ENCODE results near the gene RRAGD.

RRAGD gene

DNA sequence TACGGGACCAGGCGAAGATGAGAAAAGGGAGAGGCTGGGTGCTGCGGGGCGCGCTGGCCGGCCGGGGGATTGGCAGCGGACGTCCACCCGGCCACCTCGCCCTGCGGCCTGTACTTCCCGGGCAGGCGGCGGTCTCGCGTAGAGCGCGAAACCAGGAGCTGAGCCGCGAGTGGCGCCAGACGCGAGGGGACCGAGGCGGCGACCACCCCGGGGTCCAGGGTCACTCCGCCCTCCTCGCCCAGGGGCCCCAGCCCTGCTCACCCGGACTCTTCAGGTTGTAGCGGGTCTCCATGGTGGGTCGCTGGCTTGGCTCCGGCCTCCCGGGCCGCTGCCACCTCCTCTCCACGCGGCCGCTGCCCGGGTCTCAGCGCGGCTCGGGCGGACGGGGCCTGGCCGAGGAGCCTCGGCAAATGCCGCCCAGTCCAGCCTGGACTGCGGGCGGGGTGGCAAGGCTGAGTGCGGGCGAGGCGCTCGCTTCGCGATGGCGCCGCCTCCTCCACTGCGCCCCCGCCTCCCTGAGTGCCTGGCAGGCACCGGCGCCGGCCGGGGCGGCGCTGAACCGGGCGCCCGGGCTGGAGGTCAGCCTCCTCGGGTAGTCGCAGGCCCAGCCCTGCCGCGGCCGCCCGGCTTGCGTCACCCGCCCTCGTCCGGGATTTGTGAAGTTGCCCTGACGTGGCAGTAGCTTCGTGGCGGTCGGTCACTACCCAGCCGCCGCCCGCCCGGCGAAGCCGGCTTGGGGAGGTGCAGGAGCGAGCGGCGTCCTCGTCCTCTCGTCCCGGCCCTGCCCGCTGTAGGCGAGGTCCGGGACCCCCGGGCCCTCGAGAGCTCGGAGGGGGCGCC lies 59.6 kb downstream of the RRAGD start, which contains the start of gene UBE2J1 (continued):
- TF ChIP-seq ZNF23 (tag by site-specific recombination; IDR thresholded peaks at IDR 0.05; ENCODE audit: borderline replicate concordance) (no peak), ZNF324 (tag by site-specific recombination; IDR thresholded peaks at IDR 0.05) (peak; percentile 90), SALL2 (tag by site-specific recombination; IDR thresholded peaks at IDR 0.05; ENCODE audit: borderline replicate concordance) (no peak)

- ChIA-PET CTCF (interaction anchor here (0.8 to 1.5 kb wide), 8 partner anchors 14 to 370 kb away, joined by 3 to 11 read pairs (median 4); no protein-coding TSS in a partner anchor), POLR2A (interaction anchor here (0.7 to 2.5 kb wide), 12 partner anchors 10 to 388 kb away, joined by 3 to 18 read pairs (median 6); partner anchors contain the start of genes PM20D2, PNRC1, RNGTT and SRSF12)
- H3K9me3 ChIP-seq (ENCODE audit: control insufficient read depth, insufficient read depth, low read depth, low read length) = no peaks in the 10 kb centered on the region
- no peaks in the 10 kb centered on the region for H3K36me3 ChIP-seq (ENCODE audit: control insufficient read depth in 2 of 2, insufficient read depth in 1 of 2, low read length in 2 of 2)
- peaks cover 16% of the 10 kb centered on the region for H3K4me1 ChIP-seq (ENCODE audit: control insufficient read depth, insufficient read depth, low read length)
- peak overlapping the region; percentile 91 for H3K4me3 ChIP-seq (ENCODE audit: low read depth, low read length)
- peak overlapping the region; percentile 99 for H3K27ac ChIP-seq (ENCODE audit: extremely low read depth, low read depth, low read length)
- TF ChIP-seq SCRT1 (tag by site-specific recombination; IDR thresholded peaks at IDR 0.05; ENCODE audit: borderline replicate concordance) (no peak), ZNF335 (tag by site-specific recombination; conservative IDR thresholded peaks at IDR 0.05) (peak; percentile 73), ZNF16 (tag by site-specific recombination; IDR thresholded peaks at IDR 0.05; ENCODE audit: low read depth) (no peak), ZNF223 (tag by site-specific recombination; IDR thresholded peaks at IDR 0.05) (no peak), HOXC10 (CRISPR knock-in tag; IDR thresholded peaks at IDR 0.05) (no peak), ZBTB44 (tag by site-specific recombination; IDR thresholded peaks at IDR 0.05) (peak; percentile 94), PRDM1 (tag by site-specific recombination; IDR thresholded peaks at IDR 0.05) (no peak), KLF16 (tag by site-specific recombination; IDR thresholded peaks at IDR 0.05) (no peak), ZNF791 (tag by site-specific recombination; IDR thresholded peaks at IDR 0.05) (no peak), OSR2 (tag by site-specific recombination; IDR thresholded peaks at IDR 0.05) (peak; percentile 30; the same call in 1 of the 2 replicates), IKZF3 (tag by site-specific recombination; IDR thresholded peaks at IDR 0.05) (peak; percentile 67), ZFP37 (tag by site-specific recombination; IDR thresholded peaks at IDR 0.05) (no peak), ZNF626 (tag by site-specific recombination; IDR thresholded peaks at IDR 0.05) (no peak), ZXDB (tag by site-specific recombination; IDR thresholded peaks at IDR 0.05) (no peak), MZF1 (tag by site-specific recombination; IDR thresholded peaks at IDR 0.05; ENCODE audit: borderline replicate concordance) (0 out of 2 replicates have a peak, but pooled peaks have one; percentile 10), ZNF585B (tag by site-specific recombination; IDR thresholded peaks at IDR 0.05) (no peak), KLF9 (tag by site-specific recombination; IDR thresholded peaks at IDR 0.05; ENCODE audit: low read depth) (no peak)
- TF ChIP-seq, protein P1, sequence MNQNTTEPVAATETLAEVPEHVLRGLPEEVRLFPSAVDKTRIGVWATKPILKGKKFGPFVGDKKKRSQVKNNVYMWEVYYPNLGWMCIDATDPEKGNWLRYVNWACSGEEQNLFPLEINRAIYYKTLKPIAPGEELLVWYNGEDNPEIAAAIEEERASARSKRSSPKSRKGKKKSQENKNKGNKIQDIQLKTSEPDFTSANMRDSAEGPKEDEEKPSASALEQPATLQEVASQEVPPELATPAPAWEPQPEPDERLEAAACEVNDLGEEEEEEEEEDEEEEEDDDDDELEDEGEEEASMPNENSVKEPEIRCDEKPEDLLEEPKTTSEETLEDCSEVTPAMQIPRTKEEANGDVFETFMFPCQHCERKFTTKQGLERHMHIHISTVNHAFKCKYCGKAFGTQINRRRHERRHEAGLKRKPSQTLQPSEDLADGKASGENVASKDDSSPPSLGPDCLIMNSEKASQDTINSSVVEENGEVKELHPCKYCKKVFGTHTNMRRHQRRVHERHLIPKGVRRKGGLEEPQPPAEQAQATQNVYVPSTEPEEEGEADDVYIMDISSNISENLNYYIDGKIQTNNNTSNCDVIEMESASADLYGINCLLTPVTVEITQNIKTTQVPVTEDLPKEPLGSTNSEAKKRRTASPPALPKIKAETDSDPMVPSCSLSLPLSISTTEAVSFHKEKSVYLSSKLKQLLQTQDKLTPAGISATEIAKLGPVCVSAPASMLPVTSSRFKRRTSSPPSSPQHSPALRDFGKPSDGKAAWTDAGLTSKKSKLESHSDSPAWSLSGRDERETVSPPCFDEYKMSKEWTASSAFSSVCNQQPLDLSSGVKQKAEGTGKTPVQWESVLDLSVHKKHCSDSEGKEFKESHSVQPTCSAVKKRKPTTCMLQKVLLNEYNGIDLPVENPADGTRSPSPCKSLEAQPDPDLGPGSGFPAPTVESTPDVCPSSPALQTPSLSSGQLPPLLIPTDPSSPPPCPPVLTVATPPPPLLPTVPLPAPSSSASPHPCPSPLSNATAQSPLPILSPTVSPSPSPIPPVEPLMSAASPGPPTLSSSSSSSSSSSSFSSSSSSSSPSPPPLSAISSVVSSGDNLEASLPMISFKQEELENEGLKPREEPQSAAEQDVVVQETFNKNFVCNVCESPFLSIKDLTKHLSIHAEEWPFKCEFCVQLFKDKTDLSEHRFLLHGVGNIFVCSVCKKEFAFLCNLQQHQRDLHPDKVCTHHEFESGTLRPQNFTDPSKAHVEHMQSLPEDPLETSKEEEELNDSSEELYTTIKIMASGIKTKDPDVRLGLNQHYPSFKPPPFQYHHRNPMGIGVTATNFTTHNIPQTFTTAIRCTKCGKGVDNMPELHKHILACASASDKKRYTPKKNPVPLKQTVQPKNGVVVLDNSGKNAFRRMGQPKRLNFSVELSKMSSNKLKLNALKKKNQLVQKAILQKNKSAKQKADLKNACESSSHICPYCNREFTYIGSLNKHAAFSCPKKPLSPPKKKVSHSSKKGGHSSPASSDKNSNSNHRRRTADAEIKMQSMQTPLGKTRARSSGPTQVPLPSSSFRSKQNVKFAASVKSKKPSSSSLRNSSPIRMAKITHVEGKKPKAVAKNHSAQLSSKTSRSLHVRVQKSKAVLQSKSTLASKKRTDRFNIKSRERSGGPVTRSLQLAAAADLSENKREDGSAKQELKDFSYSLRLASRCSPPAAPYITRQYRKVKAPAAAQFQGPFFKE (tag by site-specific recombination; IDR thresholded peaks at IDR 0.05; ENCODE audit: borderline replicate concordance) = no peak
- TF ChIP-seq, protein P2, sequence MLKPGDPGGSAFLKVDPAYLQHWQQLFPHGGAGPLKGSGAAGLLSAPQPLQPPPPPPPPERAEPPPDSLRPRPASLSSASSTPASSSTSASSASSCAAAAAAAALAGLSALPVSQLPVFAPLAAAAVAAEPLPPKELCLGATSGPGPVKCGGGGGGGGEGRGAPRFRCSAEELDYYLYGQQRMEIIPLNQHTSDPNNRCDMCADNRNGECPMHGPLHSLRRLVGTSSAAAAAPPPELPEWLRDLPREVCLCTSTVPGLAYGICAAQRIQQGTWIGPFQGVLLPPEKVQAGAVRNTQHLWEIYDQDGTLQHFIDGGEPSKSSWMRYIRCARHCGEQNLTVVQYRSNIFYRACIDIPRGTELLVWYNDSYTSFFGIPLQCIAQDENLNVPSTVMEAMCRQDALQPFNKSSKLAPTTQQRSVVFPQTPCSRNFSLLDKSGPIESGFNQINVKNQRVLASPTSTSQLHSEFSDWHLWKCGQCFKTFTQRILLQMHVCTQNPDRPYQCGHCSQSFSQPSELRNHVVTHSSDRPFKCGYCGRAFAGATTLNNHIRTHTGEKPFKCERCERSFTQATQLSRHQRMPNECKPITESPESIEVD (tag by site-specific recombination; IDR thresholded peaks at IDR 0.05) = peak; percentile 94
- TF ChIP-seq, protein P3, sequence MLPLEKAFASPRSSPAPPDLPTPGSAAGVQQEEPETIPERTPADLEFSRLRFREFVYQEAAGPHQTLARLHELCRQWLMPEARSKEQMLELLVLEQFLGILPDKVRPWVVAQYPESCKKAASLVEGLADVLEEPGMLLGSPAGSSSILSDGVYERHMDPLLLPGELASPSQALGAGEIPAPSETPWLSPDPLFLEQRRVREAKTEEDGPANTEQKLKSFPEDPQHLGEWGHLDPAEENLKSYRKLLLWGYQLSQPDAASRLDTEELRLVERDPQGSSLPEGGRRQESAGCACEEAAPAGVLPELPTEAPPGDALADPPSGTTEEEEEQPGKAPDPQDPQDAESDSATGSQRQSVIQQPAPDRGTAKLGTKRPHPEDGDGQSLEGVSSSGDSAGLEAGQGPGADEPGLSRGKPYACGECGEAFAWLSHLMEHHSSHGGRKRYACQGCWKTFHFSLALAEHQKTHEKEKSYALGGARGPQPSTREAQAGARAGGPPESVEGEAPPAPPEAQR (tag by site-specific recombination; IDR thresholded peaks at IDR 0.05) = no peak
Observed at GRCh38 chr6:89351671-89352277, 60.3 kb downstream of the RRAGD start.
